HG03095 (cell line): Measurements from ENCODE around the gene C16orf46.

ENCODE experiments used
- ATAC-seq: cut with Tn5 transposase; IDR thresholded peaks from one replicate; pipeline ENCODE4 v1.9.1; 2021; ENCODE audit warnings: moderate library complexity; ENCODE audit not compliant: unreplicated experiment

C16orf46 gene

GRCh38 chr16:81026429-81026828 lies 50.6 kb downstream of the C16orf46 start:
- no peak for ATAC-seq

GRCh38 chr16:81018496-81018895 lies 58.5 kb downstream of the C16orf46 start:
- no peak for ATAC-seq

DNA sequence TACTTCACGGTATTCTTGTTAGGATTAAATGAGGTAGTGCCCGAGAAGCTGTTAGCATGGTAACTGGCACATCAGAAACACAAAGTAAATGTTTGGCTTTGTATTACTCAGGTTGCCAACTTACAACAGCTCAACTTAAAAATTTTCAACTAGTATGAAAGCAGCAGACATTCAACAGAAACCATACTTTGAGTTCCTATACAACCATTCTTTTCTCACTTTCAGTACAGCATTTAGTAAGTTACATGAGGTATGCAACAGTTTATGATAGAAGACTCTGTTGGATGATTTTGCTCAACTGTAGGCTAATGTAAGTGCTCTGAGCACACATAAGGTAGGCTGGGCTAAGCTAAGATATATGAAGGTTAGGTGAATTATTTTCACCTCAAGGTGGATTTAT lies 62.4 kb downstream of the C16orf46 start:
- ATAC-seq = no peak

- ATAC-seq = no peak
Observed at GRCh38 chr16:81012974-81013373, 64.1 kb downstream of the C16orf46 start.
